Pancreas (tissue), 10 donors: ENCODE data around the gene PC. TPM values are rescaled to one million over a fixed set of nuclear protein-coding genes. Genes with fewer than 3 reads are reported as not detected.

Experiments used
- ATAC-seq, 4 donors: fragments of 200-7000 bp; cut with Tn5 transposase; one replicate each; pipeline versions ENCODE4 v1.8.0 to v1.9.1; 2020; ENCODE audit warnings: mild to moderate bottlenecking in 4 of 4, moderate library complexity in 4 of 4
- DNase-seq, 6 donors: peaks; one replicate each; pipeline ENCODE4 v3.0.0-alpha.2; 2020
- FAIRE-seq: peaks from 2 replicates; lab custom pipeline; 2012; peaks lifted over from hg19 to GRCh38; lab: Jason Lieb, UNC
- H3K27ac ChIP-seq, 4 donors: fragments of 200-600 bp; sonication (generic); 1 replicate in 3 of 4; 2 replicates in 1 of 4; pipeline versions ENCODE4 v1.5.0 to v1.8.0; 2020
- H3K27me3 ChIP-seq, 4 donors: fragments of 200-600 bp; one replicate each; pipeline ENCODE4 v1.8.0; 2021
- H3K36me3 ChIP-seq, 3 donors: fragments of 200-600 bp; sonication (generic) in 1 of 3; one replicate each; pipeline versions ENCODE4 v1.5.0 to v1.8.0; 2020 to 2021
- H3K4me1 ChIP-seq, 3 donors: fragments of 200-600 bp; one replicate each; pipeline ENCODE4 v1.8.0; 2021
- H3K4me3 ChIP-seq, 4 donors: fragments of 200-600 bp; sonication (generic) in 2 of 4; one replicate each; pipeline versions ENCODE4 v1.5.0 to v1.8.0; 2020 to 2021
- H3K9me3 ChIP-seq, 4 donors: fragments of 200-600 bp; one replicate each; pipeline ENCODE4 v1.8.0; 2021
- CTCF ChIP-seq, 4 donors: fragments of 200-600 bp; sonication (generic) in 3 of 4; IDR thresholded peaks; one replicate each; pipeline versions ENCODE4 v1.5.0 to v1.8.0; 2021; ENCODE audit warnings: antibody characterized with exemption in 4 of 4
- WGBS, 2 donors: extraction: QIAGEN DNeasy Blood & Tissue Kit; methylation state at CpG; one replicate each; pipeline ENCODE4 v1.1.7; 2013; 5-methylcytosine and 5-hydroxymethylcytosine counted together
- intact Hi-C, 3 donors: fragments of 100-400 bp; cut with DNase I; formaldehyde crosslinking; loops; one replicate each; pipeline versions ENCODE4 v1.11.1 to v1.14.2; 2022
- polyA plus RNA-seq, 2 donors: library from polyadenylated mRNA; stranded (reverse); fragments of 200-250 nt; gene quantifications; one replicate each; pipeline ENCODE4 v1.2.3, GENCODE V29; 2013
- total RNA-seq, 6 donors: library from RNA; stranded (reverse); fragmentation: NEBNext Ultra II Directional in 4 of 6; extraction: Animal tissue kit (Norgen Biotek cat#: 25700) in 4 of 6; gene quantifications; one replicate each; pipeline versions ENCODE4 v1.2.1 to v1.2.4, GENCODE V29; 2021 to 2023
- donor health status: healthy with polysubstance abuse.
- donor health status: DM: no; HTN: no; CAD: no; lungs with moderate emphysema.
- donor health status: DM: no; HTN: no; CAD: no.
- donor health status: control.
- donor health status: control.
- donor health status: Bipolar disorder and iron deficiency.
- donor health status: DM: yes; HTN: yes; CAD: no.
- donor health status: DM: no; HTN: no; CAD: no.
- donor health status: DM: no; HTN: no; CAD: no.
- donor health status: DM: yes; HTN: yes; CAD: no.

PC gene
- total and polyA plus RNA-seq, 8 donors: 4.1 to 16.0 (median 10.4) TPM

- ATAC-seq (peak in 1 of 4 donors; percentile 8), DNase-seq (no peak), FAIRE-seq (no peak)
- Histone ChIP-seq H3K9me3 (no peaks in the 10 kb centered on the region), H3K4me1 (no peaks in the 10 kb centered on the region), H3K36me3 (no peaks in the 10 kb centered on the region), H3K27me3 (no peaks in the 10 kb centered on the region), H3K27ac (no peak overlapping the region), H3K4me3 (peak overlapping the region in 1 of 4 donors; percentile 10)
- TF ChIP-seq CTCF (IDR thresholded peaks at IDR 0.05): no peak
- intact Hi-C loops: no loop called here
- WGBS, 2 donors: 82 to 86% methylated on average over 13 of the region's 13 CpGs
These were observed 90.0 kb downstream of the PC start for GRCh38 chr11:66868082-66868725.

- Histone ChIP-seq H3K27ac (no peak overlapping the region), H3K9me3 (no peaks in the 10 kb centered on the region), H3K36me3 (no peaks in the 10 kb centered on the region), H3K27me3 (no peaks in the 10 kb centered on the region), H3K4me3 (no peak overlapping the region), H3K4me1 (no peaks in the 10 kb centered on the region)
- ATAC-seq (no peak), FAIRE-seq (no peak), DNase-seq (peak in 1 of 6 donors; percentile 33)
- intact Hi-C loops: no loop called here
- WGBS, 2 donors: 81 to 89% methylated on average over 14 of the region's 14 CpGs
- no peak for TF ChIP-seq CTCF (IDR thresholded peaks at IDR 0.05)
These were observed 90.7 kb downstream of the PC start for GRCh38 chr11:66867425-66868040.

- Histone ChIP-seq H3K4me1 (no peaks in the 10 kb centered on the region), H3K4me3 (no peak overlapping the region), H3K27me3 (no peaks in the 10 kb centered on the region), H3K36me3 (no peaks in the 10 kb centered on the region), H3K27ac (no peak overlapping the region), H3K9me3 (no peaks in the 10 kb centered on the region)
- TF ChIP-seq CTCF (IDR thresholded peaks at IDR 0.05): no peak
- peak in 1 of 6 donors; percentile 22 for DNase-seq
- no peak for FAIRE-seq
- ATAC-seq: no peak
- 83 to 88% methylated on average over 7 of the region's 7 CpGs for WGBS, 2 donors
- intact Hi-C loops: no loop called here
These were observed 91.6 kb downstream of the PC start for GRCh38 chr11:66866511-66866986.

GRCh38 chr11:66866007-66866406 lies 92.2 kb downstream of the PC start:
- 91 to 93% methylated on average over 17 to 23 of the region's 23 CpGs for WGBS, 2 donors
- intact Hi-C loops: no loop called here
- no peak overlapping the region for H3K27ac ChIP-seq
- no peaks in the 10 kb centered on the region for H3K27me3 ChIP-seq
- no peak overlapping the region for H3K4me3 ChIP-seq
- no peaks in the 10 kb centered on the region for H3K9me3 ChIP-seq
- FAIRE-seq (no peak), DNase-seq (no peak), ATAC-seq (no peak)
- H3K4me1 ChIP-seq: no peaks in the 10 kb centered on the region
- no peak for TF ChIP-seq CTCF (IDR thresholded peaks at IDR 0.05)
- no peaks in the 10 kb centered on the region for H3K36me3 ChIP-seq
